HPDE6-E6E7 (cell line): Measurements from ENCODE around the gene VEZF1.

Experiments
- DNase-seq: peaks from one replicate; pipeline ENCODE4 v3.0.0; 2011; ENCODE audit warnings: missing footprints; ENCODE audit errors: extremely low spot score

The VEZF1 gene, protein sequence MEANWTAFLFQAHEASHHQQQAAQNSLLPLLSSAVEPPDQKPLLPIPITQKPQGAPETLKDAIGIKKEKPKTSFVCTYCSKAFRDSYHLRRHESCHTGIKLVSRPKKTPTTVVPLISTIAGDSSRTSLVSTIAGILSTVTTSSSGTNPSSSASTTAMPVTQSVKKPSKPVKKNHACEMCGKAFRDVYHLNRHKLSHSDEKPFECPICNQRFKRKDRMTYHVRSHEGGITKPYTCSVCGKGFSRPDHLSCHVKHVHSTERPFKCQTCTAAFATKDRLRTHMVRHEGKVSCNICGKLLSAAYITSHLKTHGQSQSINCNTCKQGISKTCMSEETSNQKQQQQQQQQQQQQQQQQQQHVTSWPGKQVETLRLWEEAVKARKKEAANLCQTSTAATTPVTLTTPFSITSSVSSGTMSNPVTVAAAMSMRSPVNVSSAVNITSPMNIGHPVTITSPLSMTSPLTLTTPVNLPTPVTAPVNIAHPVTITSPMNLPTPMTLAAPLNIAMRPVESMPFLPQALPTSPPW

DNA sequence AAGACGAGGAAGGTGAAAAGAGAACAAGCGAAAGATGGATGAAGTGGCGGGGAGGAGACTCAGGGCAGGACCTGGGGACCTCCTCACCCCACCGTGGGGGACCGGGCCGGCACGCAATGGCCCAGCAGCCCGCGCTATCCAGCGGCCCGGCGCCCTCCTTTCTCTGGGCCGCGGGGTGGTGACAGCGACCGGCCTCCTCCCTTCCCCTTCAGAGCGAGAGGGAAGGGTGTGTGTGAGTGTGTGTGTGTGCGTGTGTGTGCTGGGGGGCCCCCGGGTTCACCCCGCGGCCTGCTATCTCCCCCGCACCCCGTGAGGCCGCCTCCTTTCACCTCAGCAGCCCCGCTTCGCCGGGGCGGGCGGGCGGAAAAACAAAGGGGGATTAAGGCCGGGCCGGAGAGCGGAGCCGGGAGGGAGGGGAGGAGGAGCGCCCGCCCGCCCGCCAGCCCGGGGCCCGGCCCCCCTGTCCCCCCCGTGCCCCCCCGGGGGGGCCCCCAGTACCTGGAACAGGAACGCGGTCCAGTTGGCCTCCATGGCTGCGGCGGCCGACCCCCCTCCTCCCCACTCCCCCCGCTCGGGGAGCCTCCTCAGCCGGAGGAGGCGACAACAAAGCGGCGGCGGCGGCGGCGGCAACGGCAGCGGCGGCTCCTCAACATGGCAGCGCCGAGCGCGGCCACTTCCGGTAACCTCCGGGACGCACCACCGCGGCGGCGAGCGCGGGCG, at the start of gene VEZF1:
TSS of gene VEZF1 (minus strand) at position 674 of the 720 bp plus-strand sequence. CDS start at position 531, 143 bp downstream.
- DNase-seq: peak; percentile 66

DNA sequence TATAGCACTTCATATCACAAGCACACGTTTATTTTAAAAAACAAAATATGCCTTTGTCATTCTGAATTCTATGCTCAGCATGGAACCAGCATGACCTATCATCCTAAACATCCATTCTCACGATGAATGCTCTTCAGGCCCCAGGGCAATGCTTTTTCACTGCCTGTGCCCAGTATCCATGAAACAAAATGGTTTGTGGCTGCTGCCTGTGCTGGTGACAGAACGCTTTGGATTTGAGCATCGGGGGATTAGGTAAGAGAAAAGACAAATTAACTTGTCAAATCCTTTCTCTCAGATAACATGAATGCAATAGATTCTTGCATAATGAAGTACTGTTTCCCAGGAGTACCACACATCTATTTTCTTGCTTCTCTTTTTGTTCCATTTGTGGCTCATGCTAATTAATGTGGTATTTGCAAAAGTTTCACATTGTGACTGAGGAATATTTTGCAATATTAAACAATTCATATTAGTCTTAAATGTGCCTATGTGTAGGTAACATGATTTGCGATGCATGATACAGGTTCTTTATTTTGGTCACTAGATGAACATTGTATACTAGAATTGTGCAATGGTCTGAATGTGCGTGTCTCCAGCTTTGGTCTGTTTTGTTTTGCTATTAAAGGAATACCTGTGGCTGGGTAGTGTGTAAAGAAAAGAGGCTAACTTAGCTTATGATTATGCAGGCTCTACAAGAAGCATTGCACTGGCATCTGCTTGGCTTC, 44.8 kb upstream of the VEZF1 start:
- DNase-seq: no peak

DNA sequence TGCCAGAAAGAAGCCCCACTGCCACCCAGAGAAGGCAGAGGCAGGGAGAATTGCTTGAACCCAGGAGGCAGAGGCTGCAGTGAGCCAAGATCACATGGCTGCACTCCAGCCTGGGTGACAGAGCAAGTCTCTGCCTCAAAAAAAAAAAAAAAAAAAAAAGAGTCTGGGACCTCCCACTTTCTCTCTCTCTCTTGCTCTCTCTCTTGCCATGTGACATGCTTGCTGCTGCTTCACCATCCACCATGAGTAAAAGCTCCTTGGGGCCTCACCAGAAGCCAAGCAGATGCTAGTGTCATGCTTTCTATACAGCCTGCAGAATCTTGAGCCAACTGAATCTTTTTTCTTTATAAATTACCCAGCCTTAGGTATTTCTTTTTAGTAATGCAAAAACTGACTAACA, 40.5 kb upstream of the VEZF1 start:
- DNase-seq: no peak

DNA sequence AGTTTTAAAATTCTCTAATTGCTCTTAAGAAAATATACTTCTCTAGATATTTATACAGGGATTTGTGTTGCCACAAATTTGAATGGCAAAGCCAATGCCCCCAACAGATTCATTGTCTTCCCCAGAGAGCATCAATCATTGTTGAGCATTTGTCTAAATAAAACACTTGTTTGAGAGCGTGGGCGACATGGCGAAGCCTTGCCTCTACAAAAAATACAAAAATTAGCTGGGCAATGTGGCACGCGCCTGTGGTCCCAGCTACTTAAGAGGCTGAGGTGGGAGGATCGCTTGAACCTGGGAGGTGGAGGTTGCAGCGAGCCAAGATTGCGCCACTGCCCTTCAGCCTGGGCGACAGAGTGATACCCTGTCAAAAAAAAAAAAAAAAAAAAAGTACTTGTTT, 32.3 kb upstream of the VEZF1 start:
- no peak for DNase-seq

DNA sequence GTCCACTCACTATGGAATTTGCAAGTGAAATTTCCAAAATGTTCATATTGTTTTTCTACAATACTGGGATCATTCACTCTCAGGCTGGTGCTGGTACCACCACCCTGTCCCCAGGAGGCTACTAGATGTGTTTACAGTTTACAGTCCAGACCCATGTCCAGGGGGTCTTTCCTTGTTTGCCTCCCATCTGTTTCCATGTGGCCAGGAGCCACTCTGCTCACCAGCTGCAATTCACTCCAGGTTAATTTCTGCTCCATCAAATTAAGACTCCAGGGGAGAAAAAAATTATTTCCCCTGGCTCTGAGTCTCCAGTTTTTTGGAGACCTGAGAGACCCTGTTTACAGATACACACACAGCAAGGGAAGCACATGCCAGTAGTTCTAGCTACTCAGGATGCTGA, 31.5 kb upstream of the VEZF1 start:
- no peak for DNase-seq

DNA sequence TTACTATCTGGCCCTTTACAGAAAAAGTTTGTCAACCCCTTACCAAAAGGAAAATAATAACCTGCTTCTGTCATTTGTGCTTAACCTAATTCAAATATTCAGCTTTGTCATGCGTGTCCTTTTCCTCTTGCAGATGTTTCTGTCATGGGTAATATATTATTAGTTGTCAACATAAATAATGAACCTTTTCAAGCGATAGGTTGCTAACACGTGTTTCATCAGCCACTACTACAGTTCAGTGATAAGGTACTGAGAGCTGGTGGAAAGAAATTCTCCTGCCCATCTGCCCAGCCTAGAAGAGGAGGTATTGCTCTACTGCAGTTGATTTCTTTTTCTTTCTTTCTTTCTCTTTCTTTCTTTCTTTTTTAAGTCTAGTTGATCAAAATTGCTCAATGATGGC, 31.0 kb upstream of the VEZF1 start:
- DNase-seq: no peak

DNA sequence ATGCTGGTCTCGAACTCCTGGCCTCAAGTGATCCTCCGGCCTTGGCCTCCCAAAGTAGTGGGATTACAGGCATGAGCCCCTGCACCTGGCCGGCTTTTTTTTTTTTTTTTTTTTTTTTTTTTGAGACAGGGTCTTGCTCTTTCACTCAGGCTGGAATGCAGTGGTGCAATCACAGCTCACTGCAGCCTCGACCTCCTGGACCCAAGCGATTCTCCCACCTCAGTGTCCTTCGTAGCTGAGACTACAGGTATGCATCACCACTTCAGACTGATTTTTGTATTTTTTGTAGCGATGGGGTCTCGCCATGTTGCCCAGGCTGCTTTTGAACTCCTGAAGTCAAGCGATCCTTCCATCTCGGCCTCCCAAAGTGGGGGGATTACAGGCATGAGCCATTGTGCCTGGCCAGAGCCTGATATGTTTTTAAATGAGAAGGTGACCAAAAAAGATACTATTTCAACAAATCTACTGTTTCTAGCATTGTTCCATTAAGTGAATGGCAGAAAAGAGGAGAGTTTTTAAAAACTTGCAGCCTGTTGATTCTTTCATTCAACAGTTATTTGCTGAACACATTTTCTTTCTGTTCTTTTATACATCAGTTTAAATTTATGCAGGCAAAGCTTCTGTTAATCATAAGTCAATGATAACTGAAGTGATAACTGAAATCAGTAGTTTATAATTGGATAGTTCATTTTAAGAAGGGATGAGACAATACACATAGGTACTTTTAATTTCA, 22.2 kb upstream of the VEZF1 start:
- no peak for DNase-seq

DNA sequence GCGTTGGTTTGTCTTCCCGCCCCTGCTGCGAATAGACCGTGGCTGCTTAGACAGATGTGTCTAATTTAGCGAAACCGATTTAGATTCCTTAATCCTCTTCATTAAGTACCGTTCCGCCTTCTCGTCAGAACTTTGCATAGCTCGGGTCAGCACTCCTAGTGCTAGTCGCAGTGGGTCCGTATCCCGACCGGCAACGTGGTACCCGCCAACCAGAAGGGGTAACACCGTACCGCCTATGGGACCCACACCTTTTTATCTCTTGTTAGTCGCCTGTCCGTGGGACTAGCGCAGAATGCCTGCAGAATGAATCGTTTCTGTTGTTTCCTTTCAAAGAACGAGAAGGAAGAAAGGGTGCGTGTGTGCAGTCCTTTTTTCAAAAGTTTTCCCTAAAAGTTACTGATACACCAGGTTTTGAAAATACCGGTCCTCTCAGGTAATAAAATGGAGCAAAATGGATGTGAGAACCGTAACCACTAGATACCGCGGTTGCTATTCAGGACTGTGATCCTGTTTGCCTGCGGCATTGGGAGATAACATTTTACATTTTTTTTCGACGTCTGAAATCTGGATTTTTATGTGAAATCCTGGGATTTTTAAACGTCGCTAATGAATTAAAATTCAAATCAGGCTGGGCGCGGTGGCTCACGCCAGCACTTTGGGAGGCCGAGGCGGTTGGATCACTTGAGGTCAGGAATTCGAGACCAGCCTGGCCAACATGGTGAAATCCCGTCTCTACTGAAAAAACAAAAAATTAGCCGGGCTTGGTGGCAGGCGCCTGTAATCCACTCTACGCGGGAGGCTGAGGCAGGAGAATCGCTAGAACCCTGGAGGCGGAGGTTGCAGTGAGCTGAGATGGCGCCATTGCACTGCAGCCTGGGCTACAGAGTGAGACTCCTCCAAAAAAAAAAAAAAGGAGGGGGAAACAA, 20.0 kb upstream of the VEZF1 start:
- DNase-seq: no peak

DNA sequence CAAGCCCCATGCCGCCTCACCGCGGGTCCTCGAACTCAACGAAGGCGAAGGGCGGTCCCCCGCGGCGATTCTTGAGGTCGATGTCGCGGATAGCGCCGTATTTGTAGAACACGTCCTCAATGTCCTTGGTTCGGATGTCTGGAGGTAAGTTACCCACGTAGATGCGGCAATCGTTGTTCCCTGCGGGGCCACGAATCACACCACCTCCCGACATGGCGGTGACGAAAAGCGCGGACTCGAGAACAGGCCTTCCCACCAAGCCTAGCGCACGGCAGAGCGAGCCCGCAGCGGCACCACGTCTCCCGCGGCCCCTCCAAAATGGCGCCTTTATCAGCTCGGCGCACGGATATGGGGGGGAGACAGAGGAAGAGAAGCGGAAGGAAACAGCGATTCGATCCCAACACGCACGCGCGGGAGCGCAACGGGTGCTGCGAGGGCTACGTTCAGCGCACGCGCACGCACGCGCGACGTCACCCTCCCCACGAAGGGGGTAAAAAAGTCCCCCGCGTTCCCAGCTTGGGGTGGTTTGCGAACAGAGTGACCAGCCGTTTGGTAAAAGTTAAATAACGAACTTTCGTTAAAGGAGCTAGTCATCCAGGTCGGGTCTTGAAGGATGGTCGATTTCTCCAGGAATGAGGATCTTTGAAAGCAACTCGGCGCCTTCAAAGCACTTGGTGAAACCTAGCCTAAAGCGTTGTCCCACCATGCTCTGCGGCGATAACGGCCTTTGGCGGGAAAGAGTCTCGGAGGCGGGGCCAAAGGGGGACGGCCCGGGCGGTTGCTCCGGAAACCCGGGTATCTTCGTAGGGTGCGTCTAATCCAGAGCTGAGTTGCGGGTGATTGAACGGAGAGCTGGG, 19.1 kb upstream of the VEZF1 start, which contains the start of gene SRSF1:
TSS of gene SRSF1 (minus strand) at position 323 of the 857 bp plus-strand sequence. CDS start at position 214, 109 bp downstream.
- DNase-seq: peak; percentile 96

DNA sequence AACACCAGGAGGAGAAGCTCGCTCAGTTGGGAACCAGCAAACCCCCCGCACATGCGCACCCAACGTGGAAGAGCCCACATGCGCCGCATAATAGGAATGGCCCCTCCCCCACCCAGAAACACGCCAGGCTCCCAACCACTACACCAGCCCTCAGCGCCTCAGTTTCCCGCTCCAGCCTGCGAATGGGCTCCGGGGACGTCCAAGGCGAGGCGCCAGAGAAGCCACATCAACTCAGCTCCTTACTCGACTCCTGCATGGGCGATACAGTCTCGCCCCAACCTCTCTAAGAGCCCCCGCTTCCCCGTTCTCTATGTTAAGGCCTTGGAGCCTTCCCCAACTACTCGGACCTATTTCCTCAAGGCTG, 18.5 kb upstream of the VEZF1 start:
- DNase-seq: no peak

DNA sequence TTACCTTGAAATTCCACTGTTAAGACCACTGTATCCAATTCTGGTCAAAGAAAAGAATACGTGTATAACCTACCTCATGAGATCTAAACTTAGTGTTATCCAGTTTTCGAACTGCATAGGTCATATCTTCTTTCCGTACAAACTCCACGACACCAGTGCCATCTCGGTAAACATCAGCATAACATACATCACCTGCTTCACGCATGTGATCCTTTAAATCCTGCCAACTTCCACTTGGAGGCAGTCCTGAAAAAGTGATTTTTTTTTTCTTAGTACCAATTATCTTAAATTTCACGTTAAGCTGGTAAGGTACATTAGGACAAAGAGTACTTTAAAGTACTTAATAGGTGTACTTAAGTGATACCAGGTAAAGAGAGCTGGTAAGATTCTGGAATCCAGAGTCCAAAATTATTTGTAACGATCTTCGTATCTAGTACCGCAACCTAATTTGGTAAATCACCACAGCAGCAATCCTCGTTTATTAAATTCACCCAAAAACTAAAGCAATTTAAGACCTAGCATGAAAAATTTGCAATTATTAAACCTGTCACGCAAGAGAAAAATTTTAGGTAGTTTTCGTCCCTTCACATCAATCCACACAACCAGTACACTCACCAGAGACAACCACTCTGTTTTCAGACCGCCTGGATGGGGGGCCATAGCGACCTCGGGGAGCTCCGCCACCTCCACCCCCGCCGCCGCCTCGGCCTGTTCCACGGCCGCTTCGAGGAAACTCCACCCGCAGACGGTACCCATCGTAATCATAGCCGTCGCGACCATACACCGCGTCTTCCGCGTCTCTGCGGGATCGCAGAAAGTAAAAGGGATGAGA, 17.9 kb upstream of the VEZF1 start:
- DNase-seq: no peak

DNA sequence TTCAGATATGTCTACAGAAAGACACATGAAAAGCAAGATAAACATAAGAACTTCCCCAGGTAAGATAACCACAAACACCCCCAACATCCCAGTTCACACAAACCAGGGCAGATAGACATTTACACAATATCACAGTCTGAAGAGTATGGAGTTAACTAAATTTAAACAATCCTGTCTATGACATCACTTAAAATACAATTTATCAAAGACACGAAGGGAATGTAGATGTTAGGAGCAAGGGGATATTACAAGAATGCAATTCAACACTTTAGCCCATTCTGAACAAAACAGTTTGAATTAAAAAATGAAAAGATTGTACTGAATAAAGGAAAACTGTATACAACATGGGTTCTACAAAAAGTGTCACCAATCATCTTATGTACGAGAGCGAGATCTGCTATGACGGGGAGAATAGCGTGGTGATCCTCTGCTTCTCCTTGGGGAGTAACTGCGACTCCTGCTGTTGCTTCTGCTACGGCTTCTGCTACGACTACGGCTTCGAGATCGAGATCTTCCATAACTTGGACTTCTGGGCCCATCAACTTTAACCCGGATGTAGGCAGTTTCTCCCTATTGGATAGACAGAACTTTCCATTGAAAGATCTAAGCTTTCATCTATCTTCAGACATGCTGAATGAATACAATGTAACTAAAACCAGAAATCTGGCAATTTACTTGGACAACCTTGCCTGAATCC, 17.1 kb upstream of the VEZF1 start:
- no peak for DNase-seq

DNA sequence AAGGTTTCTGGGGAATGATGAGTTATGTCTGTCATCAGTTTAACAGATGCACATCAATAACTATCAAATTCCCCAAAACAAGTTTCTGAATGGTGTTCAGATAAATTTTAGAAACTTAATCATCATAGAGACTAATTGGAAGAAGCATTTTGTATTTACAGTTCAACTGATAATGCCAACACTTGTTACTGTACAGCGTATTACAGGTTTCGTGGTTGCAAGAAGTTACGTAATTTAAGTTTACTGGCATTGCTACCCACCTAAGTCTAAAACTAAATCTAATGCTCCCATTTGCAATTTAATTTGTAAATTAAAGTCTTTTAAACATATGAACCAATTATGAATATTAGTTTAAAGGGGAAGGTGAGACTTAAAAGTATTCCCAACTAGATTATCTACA, 16.0 kb upstream of the VEZF1 start:
- DNase-seq: no peak

DNA sequence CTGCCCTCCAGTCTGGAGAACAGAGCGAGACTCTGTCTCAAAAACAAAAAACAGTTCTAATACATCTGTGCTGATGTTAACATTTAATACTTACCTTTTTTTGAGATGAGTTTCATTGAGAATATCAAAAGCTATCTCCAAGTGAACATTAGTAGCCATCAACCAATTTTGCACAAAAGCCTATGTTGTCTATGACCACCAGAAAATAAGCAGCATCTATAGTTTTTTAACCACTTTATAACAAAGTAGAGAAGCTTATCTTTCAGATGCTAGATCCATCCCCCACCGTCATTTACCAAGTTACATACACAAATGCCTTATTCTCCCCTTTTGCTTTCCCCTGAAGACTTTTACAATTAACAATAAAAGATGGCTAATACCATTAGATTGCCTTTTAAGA, 14.9 kb upstream of the VEZF1 start:
- DNase-seq: no peak

DNA sequence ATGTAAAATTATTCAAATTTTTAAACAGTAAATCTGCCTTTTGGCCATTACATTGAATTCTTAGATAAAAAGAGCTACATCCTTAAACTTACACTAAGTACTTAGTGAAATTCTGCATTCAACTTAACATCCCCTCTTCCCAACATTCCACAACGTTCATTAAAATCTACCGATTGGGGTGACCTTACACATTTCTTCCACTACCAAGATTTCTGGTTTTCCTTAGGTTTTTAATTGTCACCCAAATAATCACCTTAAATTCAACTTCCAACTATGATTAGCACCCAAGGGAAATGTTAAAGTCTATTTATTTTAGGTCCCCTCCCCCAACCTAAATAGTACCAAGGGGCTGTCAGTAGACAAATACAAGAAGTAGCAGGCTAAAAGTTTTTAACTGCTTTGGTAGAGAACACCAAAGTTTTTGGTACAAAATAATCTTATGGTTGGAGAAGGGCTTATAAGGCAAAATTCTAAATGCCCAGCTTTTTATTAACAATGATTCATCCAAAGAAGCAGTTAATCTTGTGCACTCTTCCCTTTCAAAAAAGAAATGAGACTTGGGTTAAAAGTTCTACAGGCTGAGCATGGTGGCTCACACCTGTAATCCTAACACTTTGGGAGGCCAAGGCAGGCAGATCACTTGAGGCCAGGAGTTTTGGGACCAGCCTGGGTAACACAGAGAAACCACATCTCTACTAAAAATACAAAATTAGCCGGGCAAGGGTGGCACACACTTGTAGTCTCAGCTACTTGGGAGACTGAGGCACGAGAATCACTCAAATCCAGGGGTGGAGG, 14.3 kb upstream of the VEZF1 start:
- no peak for DNase-seq

DNA sequence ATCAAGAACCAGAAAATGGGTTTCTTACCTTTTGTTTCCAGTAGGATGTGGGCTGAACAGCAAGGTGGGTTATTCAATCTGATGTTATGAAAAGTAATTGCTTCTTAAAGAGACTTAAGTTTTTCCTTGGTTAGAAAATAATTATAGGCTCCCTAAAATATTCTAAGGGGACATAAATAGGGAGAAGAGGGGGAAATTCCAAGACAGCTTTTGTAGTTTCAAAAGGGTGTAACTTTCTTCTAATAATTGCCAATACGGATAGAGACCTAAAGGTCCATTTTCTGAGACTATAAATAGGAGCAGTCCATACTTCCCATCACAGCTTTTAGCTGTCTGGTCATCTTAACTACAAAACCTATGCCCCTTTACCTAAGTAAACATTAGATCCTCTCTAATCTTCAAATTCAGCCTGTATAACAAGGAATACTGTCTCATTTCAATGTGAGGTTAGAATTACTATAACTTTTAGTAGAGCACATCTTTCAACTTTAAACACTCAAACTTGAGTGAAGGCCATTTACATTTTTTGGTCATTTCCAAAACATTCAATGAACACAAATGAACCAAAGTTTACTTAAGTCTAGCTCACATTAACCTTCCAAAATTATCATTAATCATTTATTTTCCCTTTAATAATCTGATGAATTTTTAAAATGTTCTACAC, 13.5 kb upstream of the VEZF1 start:
- no peak for DNase-seq
